NCI-H748 (cell line): Measurements from ENCODE around the gene TSPAN9.
A peak's percentile ranks its signal among the peaks of the same experiment; 100 is the strongest.

Experiments used
- DNase-seq: peaks from one replicate; lab custom pipeline; 2025; ENCODE audit not compliant: unreplicated experiment; lab: John Stamatoyannopoulos, UW

TSPAN9 gene

GRCh38 chr12:3220382-3221321 is 143.5 kb downstream of the TSPAN9 start:
- DNase-seq, result no peak

- DNase-seq, result no peak
These were observed 145.1 kb downstream of the TSPAN9 start for GRCh38 chr12:3222306-3222705.

GRCh38 chr12:3222979-3223378 is 145.8 kb downstream of the TSPAN9 start:
- peak; percentile 74 for DNase-seq

- DNase-seq, result no peak
These were observed 146.7 kb downstream of the TSPAN9 start for GRCh38 chr12:3223601-3224529.

- DNase-seq, result no peak
These were observed 147.3 kb downstream of the TSPAN9 start for GRCh38 chr12:3224530-3224903.

GRCh38 chr12:3225154-3225795 is 148.1 kb downstream of the TSPAN9 start:
- DNase-seq, result no peak

- no peak for DNase-seq
These were observed 148.6 kb downstream of the TSPAN9 start for GRCh38 chr12:3225796-3226180.

- no peak for DNase-seq
These were observed 149.1 kb downstream of the TSPAN9 start for GRCh38 chr12:3226264-3226663.

- no peak for DNase-seq
These were observed 150.1 kb downstream of the TSPAN9 start for GRCh38 chr12:3227076-3227975.

- no peak for DNase-seq
These were observed 151.4 kb downstream of the TSPAN9 start for GRCh38 chr12:3228552-3228951.

- DNase-seq, result no peak
These were observed 152.4 kb downstream of the TSPAN9 start for GRCh38 chr12:3229577-3229976.

GRCh38 chr12:3230758-3231375 is 153.7 kb downstream of the TSPAN9 start:
- DNase-seq, result no peak

- peak; percentile 20 for DNase-seq
These were observed 154.3 kb downstream of the TSPAN9 start for GRCh38 chr12:3231399-3231876.

- no peak for DNase-seq
These were observed 156.6 kb downstream of the TSPAN9 start for GRCh38 chr12:3233797-3234196.

- peak; percentile 8 for DNase-seq
These were observed 159.4 kb downstream of the TSPAN9 start for GRCh38 chr12:3236345-3237187.

- no peak for DNase-seq
These were observed 161.0 kb downstream of the TSPAN9 start for GRCh38 chr12:3238196-3238595.

- DNase-seq, result no peak
These were observed 164.4 kb downstream of the TSPAN9 start for GRCh38 chr12:3241621-3242020.

GRCh38 chr12:3242199-3242863 is 165.2 kb downstream of the TSPAN9 start:
- DNase-seq, result no peak
